GM23338 (cell line): ENCODE measurements around the gene C5AR1. TPM values are rescaled to one million over a fixed set of nuclear protein-coding genes. Genes with fewer than 3 reads are reported as not detected.

Source experiments
- ATAC-seq: fragments of 200-7000 bp; cut with Tn5 transposase; 3 replicates; pipeline ENCODE4 v1.9.1; 2020
- DNase-seq: peaks from one replicate; pipeline ENCODE4 v3.0.0-alpha.2; 2015; ENCODE audit warnings: low spot score
- H2AFZ ChIP-seq: fragments of 200-600 bp; sonication (generic); 2 replicates; pipeline ENCODE4 v1.8.0; 2016; ENCODE audit warnings: antibody characterized with exemption, mild to moderate bottlenecking, moderate library complexity
- H3F3A ChIP-seq: fragments of 200-600 bp; sonication (generic); replicated peaks from 2 replicates; pipeline ENCODE4 v1.8.0; 2017; ENCODE audit warnings: antibody characterized with exemption, mixed run types, low read depth
- H3K27ac ChIP-seq: fragments of 200-600 bp; sonication (generic); 2 replicates; pipeline ENCODE4 v1.6.1; 2016; ENCODE audit warnings: low read depth
- H3K27me3 ChIP-seq: fragments of 200-600 bp; sonication (generic); 2 replicates; pipeline ENCODE4 v1.8.0; 2016; ENCODE audit warnings: mild to moderate bottlenecking, mixed run types, moderate library complexity; ENCODE audit not compliant: insufficient read depth
- H3K36me3 ChIP-seq: fragments of 200-600 bp; sonication (generic); 2 replicates; pipeline ENCODE4 v1.8.0; 2016; ENCODE audit warnings: mild to moderate bottlenecking; ENCODE audit not compliant: insufficient read depth
- H3K4me1 ChIP-seq: fragments of 200-600 bp; sonication (generic); 2 replicates; pipeline ENCODE4 v1.8.0; 2016; ENCODE audit warnings: mild to moderate bottlenecking, moderate library complexity; ENCODE audit not compliant: insufficient read depth
- H3K4me2 ChIP-seq: fragments of 200-600 bp; sonication (generic); 2 replicates; pipeline ENCODE4 v1.7.1; 2017; ENCODE audit warnings: mixed run types
- H3K4me3 ChIP-seq: fragments of 200-600 bp; sonication (generic); 2 replicates; pipeline ENCODE4 v1.6.1; 2016; ENCODE audit warnings: mixed run types
- H3K79me2 ChIP-seq: fragments of 200-600 bp; sonication (generic); replicated peaks from 2 replicates; pipeline ENCODE4 v1.8.0; 2017; ENCODE audit warnings: mild to moderate bottlenecking; ENCODE audit not compliant: insufficient read depth
- H3K9me2 ChIP-seq: fragments of 200-600 bp; sonication (generic); 2 replicates; pipeline ENCODE4 v1.8.0; 2017; ENCODE audit not compliant: insufficient read depth
- H4K20me1 ChIP-seq: fragments of 200-600 bp; sonication (generic); replicated peaks from 2 replicates; pipeline ENCODE4 v1.8.0; 2017; ENCODE audit warnings: mild to moderate bottlenecking; ENCODE audit not compliant: insufficient read depth
- H3K27ac Mint-ChIP-seq: 2 replicates; pipeline ENCODE4 v1.8.0; 2020; ENCODE audit warnings: inconsistent platforms, mild to moderate bottlenecking, moderate library complexity, mixed read lengths
- H3K27me3 Mint-ChIP-seq: 3 replicates; pipeline ENCODE4 v1.8.0; 2022; ENCODE audit warnings: low read depth, mild to moderate bottlenecking, moderate library complexity, mixed read lengths, inconsistent platforms; ENCODE audit not compliant: insufficient read depth, poor library complexity
- H3K36me3 Mint-ChIP-seq: 3 replicates; pipeline ENCODE4 v1.8.0; 2021; ENCODE audit warnings: low read depth, mild to moderate bottlenecking, inconsistent platforms, moderate library complexity, mixed read lengths
- H3K4me1 Mint-ChIP-seq: 3 replicates; pipeline ENCODE4 v1.8.0; 2020; ENCODE audit warnings: mild to moderate bottlenecking, inconsistent platforms, mixed read lengths
- H3K4me3 Mint-ChIP-seq: 3 replicates; pipeline ENCODE4 v1.8.0; 2021; ENCODE audit warnings: moderate library complexity, mild to moderate bottlenecking, inconsistent platforms, mixed read lengths
- H3K9me3 Mint-ChIP-seq: 3 replicates; pipeline ENCODE4 v1.8.0; 2020; ENCODE audit warnings: moderate library complexity, mild to moderate bottlenecking, inconsistent platforms, mixed read lengths
- CREB1 ChIP-seq: fragments of 250-450 bp; sonication (Bioruptor Pico); IDR thresholded peaks from 2 replicates; pipeline ENCODE4 v1.5.0; 2020; ENCODE audit warnings: low read depth, mild to moderate bottlenecking, moderate library complexity
- CTCF ChIP-seq, 2 experiments: fragments of 200-600 bp in 1 of 2; sonication (generic) in 1 of 2; conservative IDR thresholded peaks; 2 replicates each; pipeline versions ENCODE4 v1.5.1 to v1.6.1; 2016 to 2017; ENCODE audit warnings: antibody characterized with exemption in 2 of 2, low read depth in 2 of 2, mild to moderate bottlenecking in 2 of 2, moderate library complexity in 1 of 2
- EZH2 ChIP-seq: fragments of 200-600 bp; sonication (generic); IDR thresholded peaks from one replicate; pipeline ENCODE4 v1.8.0; 2017; ENCODE audit warnings: antibody characterized with exemption, mild to moderate bottlenecking, low read depth; ENCODE audit not compliant: unreplicated experiment
- EZH2phosphoT487 ChIP-seq: fragments of 200-600 bp; sonication (generic); IDR thresholded peaks from one replicate; pipeline ENCODE4 v1.8.1; 2018; ENCODE audit warnings: antibody characterized with exemption; ENCODE audit not compliant: unreplicated experiment
- NANOG ChIP-seq: IDR thresholded peaks from 2 replicates; pipeline ENCODE4 v1.6.1; 2016; ENCODE audit warnings: antibody characterized with exemption, borderline replicate concordance
- ZNF462 ChIP-seq: fragments of 250-450 bp; sonication (Bioruptor Pico); IDR thresholded peaks from 2 replicates; pipeline ENCODE4 v1.5.0; 2020; ENCODE audit warnings: mild to moderate bottlenecking, moderate library complexity
- polyA plus RNA-seq: library from polyadenylated mRNA; unstranded; fragments of >200 nt; fragmentation: Nextera tagmentation; extraction: Ambion mirVana; gene quantifications from 2 replicates; pipeline ENCODE4 v1.2.1, GENCODE V29; 2016
- total RNA-seq: library from RNA; depleted of rRNA; stranded (reverse); fragments of >200 nt; shearing (Covaris generic); gene quantifications from 2 replicates; pipeline ENCODE4 v1.2.3, GENCODE V29; 2014

The C5AR1 gene
- total and polyA plus RNA-seq, 2 experiments from 2014 or later, result 0.08 TPM; not detected in 1

- no peak for TF ChIP-seq ZNF462
- no peak for TF ChIP-seq EZH2
Measured at GRCh38 chr19:47266401-47266941, 43.2 kb upstream of the C5AR1 start (continued).

- no peak overlapping the region for H2AFZ ChIP-seq
- H3K4me2 ChIP-seq, result no peak overlapping the region
- Mint-ChIP-seq H3K4me3 (no peak overlapping the region), H3K27me3 (peaks cover 18% of the 10 kb centered on the region), H3K27ac (no peak overlapping the region), H3K4me1 (peaks cover 13% of the 10 kb centered on the region), H3K9me3 (no peaks in the 10 kb centered on the region; the same call in 2 of the 3 replicates), H3K36me3 (peaks cover 60% of the 10 kb centered on the region)
- TF ChIP-seq CTCF (conservative IDR thresholded peaks at IDR 0.05; ENCODE audit: low read depth in 2 of 2), result no peak
- no peak for TF ChIP-seq CREB1 (CRISPR knock-in tag)
- TF ChIP-seq NANOG, result no peak
- no peak for TF ChIP-seq ZNF462
- TF ChIP-seq EZH2phosphoT487, result no peak
- no peak overlapping the region for H3K4me3 ChIP-seq
- DNase-seq (no peak), ATAC-seq (no peak)
- no peaks in the 10 kb centered on the region for H3K79me2 ChIP-seq
- no peak overlapping the region for H3K27ac ChIP-seq
- H3K27me3 ChIP-seq, result no peaks in the 10 kb centered on the region
- no peaks in the 10 kb centered on the region; the same call in 1 of the 2 replicates for H3K36me3 ChIP-seq
- H3F3A ChIP-seq, result peaks cover 8% of the 10 kb centered on the region; the same call in 1 of the 2 replicates
- H3K4me1 ChIP-seq, result peaks cover 7% of the 10 kb centered on the region; the same call in 1 of the 2 replicates
- peaks cover 3% of the 10 kb centered on the region for H4K20me1 ChIP-seq
- no peaks in the 10 kb centered on the region for H3K9me2 ChIP-seq
Measured at GRCh38 chr19:47267350-47267759, 42.3 kb upstream of the C5AR1 start.
